ENCODE measurements around the gene OSM.

Gene OSM

GRCh38 chr22:30266445-30267381, at the start of gene OSM:
TSS of gene OSM (minus strand) at chr22:30266851. CDS start at chr22:30266799, 52 bp downstream.
- no peak for DNase-seq (ENCODE audit: low read depth)
- no peak within 1 kb of the TSS for H3K4me3 ChIP-seq (ENCODE audit: control insufficient read depth, low read depth, low read length)
- no peak for TF ChIP-seq CTCF (conservative IDR thresholded peaks at IDR 0.05; ENCODE audit: control insufficient read depth, insufficient read depth, low read depth, low read length)

GRCh38 chr22:30315962-30316576, 49.4 kb upstream of the OSM start:
- no peak for DNase-seq (ENCODE audit: low read depth)
- no peak overlapping the region for H3K4me3 ChIP-seq (ENCODE audit: control insufficient read depth, low read depth, low read length)
- TF ChIP-seq CTCF (conservative IDR thresholded peaks at IDR 0.05; ENCODE audit: control insufficient read depth, insufficient read depth, low read depth, low read length) = no peak

GRCh38 chr22:30314915-30315314, 48.3 kb upstream of the OSM start:
- H3K4me3 ChIP-seq (ENCODE audit: control insufficient read depth, low read depth, low read length) = no peak overlapping the region
- TF ChIP-seq CTCF (conservative IDR thresholded peaks at IDR 0.05; ENCODE audit: control insufficient read depth, insufficient read depth, low read depth, low read length) = no peak
- no peak for DNase-seq (ENCODE audit: low read depth)

GRCh38 chr22:30313527-30314363, 47.1 kb upstream of the OSM start:
- no peak overlapping the region for H3K4me3 ChIP-seq (ENCODE audit: control insufficient read depth, low read depth, low read length)
- no peak for TF ChIP-seq CTCF (conservative IDR thresholded peaks at IDR 0.05; ENCODE audit: control insufficient read depth, insufficient read depth, low read depth, low read length)
- DNase-seq (ENCODE audit: low read depth) = no peak

GRCh38 chr22:30312053-30312452, 45.4 kb upstream of the OSM start:
- DNase-seq (ENCODE audit: low read depth) = peak; percentile 50
- TF ChIP-seq CTCF (conservative IDR thresholded peaks at IDR 0.05; ENCODE audit: control insufficient read depth, insufficient read depth, low read depth, low read length) = no peak
- H3K4me3 ChIP-seq (ENCODE audit: control insufficient read depth, low read depth, low read length) = no peak overlapping the region

All from fibroblast of mammary gland (primary cell).